Measurements from ENCODE around the gene SHANK3.

SHANK3 gene

GRCh38 chr22:50714631-50715179, 42.1 kb downstream of the SHANK3 start:
- DNase-seq = no peak

- no peak for DNase-seq
These were observed 42.6 kb downstream of the SHANK3 start for GRCh38 chr22:50715250-50715649.

GRCh38 chr22:50715776-50716175, 43.2 kb downstream of the SHANK3 start:
- no peak for DNase-seq

DNA sequence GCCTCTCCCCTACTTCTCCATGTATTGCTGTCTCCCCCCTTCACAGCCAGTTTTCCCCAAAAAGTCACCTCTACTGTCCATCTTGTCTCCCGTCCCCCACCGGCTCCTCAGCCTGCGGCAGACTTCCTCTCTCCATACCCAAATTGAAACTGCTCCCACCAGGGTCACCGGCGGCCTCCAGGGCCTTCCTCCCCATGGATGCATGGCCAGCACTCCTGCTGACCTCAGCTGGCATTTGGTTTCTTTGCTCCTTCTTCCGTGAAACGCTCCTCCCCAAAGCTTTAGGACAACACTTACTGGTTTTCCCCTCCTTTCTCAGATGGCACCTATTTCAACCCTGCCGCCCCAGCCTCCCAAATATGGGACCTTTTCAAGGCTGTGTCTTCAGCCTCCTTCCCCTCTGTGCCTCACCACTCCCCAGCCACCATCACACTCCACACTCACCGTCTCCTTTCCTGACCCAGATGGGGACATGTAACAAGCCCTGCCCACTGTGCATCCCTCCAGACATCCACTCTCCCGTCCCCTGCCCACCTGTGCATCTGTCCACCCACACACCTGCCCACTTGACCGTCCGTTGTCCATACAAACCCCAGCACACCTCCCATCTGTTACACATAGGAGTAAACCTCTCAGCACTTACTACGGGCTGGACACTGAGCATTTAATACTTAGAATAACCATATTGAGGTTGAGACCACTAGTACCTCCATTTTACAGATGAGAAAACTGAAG, 43.8 kb downstream of the SHANK3 start:
- no peak for DNase-seq

- DNase-seq = no peak
These were observed 45.2 kb downstream of the SHANK3 start for GRCh38 chr22:50717709-50718351.

- no peak for DNase-seq
These were observed 45.7 kb downstream of the SHANK3 start for GRCh38 chr22:50718352-50718709.

GRCh38 chr22:50719814-50720300, 47.2 kb downstream of the SHANK3 start:
- no peak for DNase-seq

DNA sequence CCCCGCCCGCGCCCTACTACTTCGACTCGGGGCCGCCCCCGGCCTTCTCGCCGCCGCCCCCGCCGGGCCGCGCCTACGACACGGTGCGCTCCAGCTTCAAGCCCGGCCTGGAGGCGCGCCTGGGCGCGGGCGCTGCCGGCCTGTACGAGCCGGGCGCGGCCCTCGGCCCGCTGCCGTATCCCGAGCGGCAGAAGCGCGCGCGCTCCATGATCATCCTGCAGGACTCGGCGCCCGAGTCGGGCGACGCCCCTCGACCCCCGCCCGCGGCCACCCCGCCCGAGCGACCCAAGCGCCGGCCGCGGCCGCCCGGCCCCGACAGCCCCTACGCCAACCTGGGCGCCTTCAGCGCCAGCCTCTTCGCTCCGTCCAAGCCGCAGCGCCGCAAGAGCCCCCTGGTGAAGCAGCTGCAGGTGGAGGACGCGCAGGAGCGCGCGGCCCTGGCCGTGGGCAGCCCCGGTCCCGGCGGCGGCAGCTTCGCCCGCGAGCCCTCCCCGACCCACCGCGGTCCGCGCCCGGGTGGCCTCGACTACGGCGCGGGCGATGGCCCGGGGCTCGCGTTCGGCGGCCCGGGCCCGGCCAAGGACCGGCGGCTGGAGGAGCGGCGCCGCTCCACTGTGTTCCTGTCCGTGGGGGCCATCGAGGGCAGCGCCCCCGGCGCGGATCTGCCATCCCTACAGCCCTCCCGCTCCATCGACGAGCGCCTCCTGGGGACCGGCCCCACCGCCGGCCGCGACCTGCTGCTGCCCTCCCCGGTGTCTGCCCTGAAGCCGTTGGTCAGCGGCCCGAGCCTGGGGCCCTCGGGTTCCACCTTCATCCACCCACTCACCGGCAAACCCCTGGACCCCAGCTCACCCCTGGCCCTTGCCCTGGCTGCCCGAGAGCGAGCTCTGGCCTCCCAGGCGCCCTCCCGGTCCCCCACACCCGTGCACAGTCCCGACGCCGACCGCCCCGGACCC, 48.0 kb downstream of the SHANK3 start:
- DNase-seq = no peak

DNA sequence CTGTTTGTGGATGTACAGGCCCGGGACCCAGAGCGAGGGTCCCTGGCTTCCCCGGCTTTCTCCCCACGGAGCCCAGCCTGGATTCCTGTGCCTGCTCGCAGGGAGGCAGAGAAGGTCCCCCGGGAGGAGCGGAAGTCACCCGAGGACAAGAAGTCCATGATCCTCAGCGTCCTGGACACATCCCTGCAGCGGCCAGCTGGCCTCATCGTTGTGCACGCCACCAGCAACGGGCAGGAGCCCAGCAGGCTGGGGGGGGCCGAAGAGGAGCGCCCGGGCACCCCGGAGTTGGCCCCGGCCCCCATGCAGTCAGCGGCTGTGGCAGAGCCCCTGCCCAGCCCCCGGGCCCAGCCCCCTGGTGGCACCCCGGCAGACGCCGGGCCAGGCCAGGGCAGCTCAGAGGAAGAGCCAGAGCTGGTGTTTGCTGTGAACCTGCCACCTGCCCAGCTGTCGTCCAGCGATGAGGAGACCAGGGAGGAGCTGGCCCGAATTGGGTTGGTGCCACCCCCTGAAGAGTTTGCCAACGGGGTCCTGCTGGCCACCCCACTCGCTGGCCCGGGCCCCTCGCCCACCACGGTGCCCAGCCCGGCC, 48.7 kb downstream of the SHANK3 start:
- DNase-seq = no peak

DNA sequence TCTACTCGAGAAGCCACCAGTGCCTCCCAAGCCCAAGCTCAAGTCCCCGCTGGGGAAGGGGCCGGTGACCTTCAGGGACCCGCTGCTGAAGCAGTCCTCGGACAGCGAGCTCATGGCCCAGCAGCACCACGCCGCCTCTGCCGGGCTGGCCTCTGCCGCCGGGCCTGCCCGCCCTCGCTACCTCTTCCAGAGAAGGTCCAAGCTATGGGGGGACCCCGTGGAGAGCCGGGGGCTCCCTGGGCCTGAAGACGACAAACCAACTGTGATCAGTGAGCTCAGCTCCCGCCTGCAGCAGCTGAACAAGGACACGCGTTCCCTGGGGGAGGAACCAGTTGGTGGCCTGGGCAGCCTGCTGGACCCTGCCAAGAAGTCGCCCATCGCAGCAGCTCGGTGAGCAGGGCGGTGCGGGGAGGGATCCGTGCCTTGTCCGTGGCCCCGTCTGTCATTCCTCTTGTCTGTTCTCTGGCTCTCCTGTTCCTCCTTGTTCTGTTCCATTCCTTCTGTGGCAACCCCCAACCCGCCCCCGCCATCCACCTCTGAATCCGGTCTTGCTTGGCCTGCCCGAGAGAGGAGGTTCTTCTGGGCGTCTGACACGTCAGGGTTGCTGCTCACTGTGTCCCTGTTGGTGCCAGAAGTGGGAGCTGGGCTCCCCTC, 49.6 kb downstream of the SHANK3 start:
- no peak for DNase-seq
